Measurements from ENCODE around the gene STAT3. TPM values are rescaled to one million over a fixed set of nuclear protein-coding genes. Genes with fewer than 3 reads are reported as not detected.
"Not testable (repeated sequence)": the region's sequence is repeated elsewhere in the genome, so short reads cannot be mapped to it uniquely, and the experiment has no call there.

The STAT3 gene
- total RNA-seq, 1 experiment from 2014 or later, result 60.5 TPM

GRCh38 chr17:42266918-42267766 lies 121.1 kb downstream of the STAT3 start:
- H3K27ac ChIP-seq (ENCODE audit: low read depth, low read length, poor library complexity, severe bottlenecking), result no peak overlapping the region
- POLR2A ChIA-PET (ENCODE audit: low non-redundant PET), result no interaction called here
- no peaks in the 10 kb centered on the region for H3K27me3 ChIP-seq (replicated peaks; ENCODE audit: insufficient read depth, low read depth, low read length, poor library complexity)
- no TSS peak for BruUV-seq (replicated peaks)
- CTCF ChIA-PET, result no interaction called here
- intact Hi-C loops (cut with micrococcal nuclease; ENCODE audit: unreplicated experiment), result no loop called here
- H3K36me3 ChIP-seq (ENCODE audit: insufficient read depth, low read length, poor library complexity, severe bottlenecking), result no peaks in the 10 kb centered on the region
- H3K4me3 ChIP-seq (ENCODE audit: low read depth, low read length, poor library complexity, severe bottlenecking), result no peak overlapping the region
- TF ChIP-seq EZH2 (IDR thresholded peaks at IDR 0.05; ENCODE audit: borderline replicate concordance, low read depth, low read length, poor library complexity, severe bottlenecking), result no peak
- TF ChIP-seq CTCF (conservative IDR thresholded peaks at IDR 0.05; ENCODE audit: low read depth, low read length), result no peak
- no peaks in the 10 kb centered on the region for H3K4me1 ChIP-seq (ENCODE audit: insufficient read depth, low read length, poor library complexity, severe bottlenecking)
- DNase-seq (ENCODE audit: low spot score), result no peak
- no peaks in the 10 kb centered on the region for H3K9me3 ChIP-seq (ENCODE audit: low read depth, low read length, poor library complexity, severe bottlenecking)

- H3K27ac ChIP-seq (ENCODE audit: low read depth, low read length, poor library complexity, severe bottlenecking), result no peak overlapping the region
- CTCF ChIA-PET, result no interaction called here
Observed at GRCh38 chr17:42266462-42266861, 121.8 kb downstream of the STAT3 start.

GRCh38 chr17:42264366-42264765 lies 123.9 kb downstream of the STAT3 start:
- CTCF ChIA-PET, result not testable (repeated sequence)

More at GRCh38 chr17:42266462-42266861, 121.8 kb downstream of the STAT3 start:
- DNase-seq (ENCODE audit: low spot score), result no peak
- Histone ChIP-seq H3K4me1 (ENCODE audit: insufficient read depth, low read length, poor library complexity, severe bottlenecking) (no peaks in the 10 kb centered on the region), H3K9me3 (ENCODE audit: low read depth, low read length, poor library complexity, severe bottlenecking) (no peaks in the 10 kb centered on the region), H3K4me3 (ENCODE audit: low read depth, low read length, poor library complexity, severe bottlenecking) (no peak overlapping the region), H3K36me3 (ENCODE audit: insufficient read depth, low read length, poor library complexity, severe bottlenecking) (no peaks in the 10 kb centered on the region), H3K27me3 (replicated peaks; ENCODE audit: insufficient read depth, low read depth, low read length, poor library complexity) (no peaks in the 10 kb centered on the region)
- TF ChIP-seq CTCF (conservative IDR thresholded peaks at IDR 0.05; ENCODE audit: low read depth, low read length), result no peak
- TF ChIP-seq EZH2 (IDR thresholded peaks at IDR 0.05; ENCODE audit: borderline replicate concordance, low read depth, low read length, poor library complexity, severe bottlenecking), result no peak
- POLR2A ChIA-PET (ENCODE audit: low non-redundant PET), result no interaction called here
- no TSS peak for BruUV-seq (replicated peaks)
- intact Hi-C loops (cut with micrococcal nuclease; ENCODE audit: unreplicated experiment), result no loop called here

More at GRCh38 chr17:42264366-42264765, 123.9 kb downstream of the STAT3 start:
- H3K27me3 ChIP-seq (replicated peaks; ENCODE audit: insufficient read depth, low read depth, low read length, poor library complexity); H3K9me3 ChIP-seq (ENCODE audit: low read depth, low read length, poor library complexity, severe bottlenecking); H3K36me3 ChIP-seq (ENCODE audit: insufficient read depth, low read length, poor library complexity, severe bottlenecking); BruUV-seq (replicated peaks); H3K4me3 ChIP-seq (ENCODE audit: low read depth, low read length, poor library complexity, severe bottlenecking); POLR2A ChIA-PET (ENCODE audit: low non-redundant PET); H3K27ac ChIP-seq (ENCODE audit: low read depth, low read length, poor library complexity, severe bottlenecking); DNase-seq (ENCODE audit: low spot score); intact Hi-C loops (cut with micrococcal nuclease; ENCODE audit: unreplicated experiment); H3K4me1 ChIP-seq (ENCODE audit: insufficient read depth, low read length, poor library complexity, severe bottlenecking): not testable (repeated sequence)

Other genes starting within 250 kb of the STAT3 start
- 65.1 and 67.5 TPM in 2 replicates for gene RAB5C, start 233.5 kb downstream of the STAT3 start, total RNA-seq (2021)
- gene KCNH4, start 207.3 kb downstream of the STAT3 start, total RNA-seq (2021), result 0.28 TPM in 1 of 2 replicates, not detected in the other
- gene HCRT, start 203.0 kb downstream of the STAT3 start, total RNA-seq (2021), result not detected in 2 replicates
- gene GHDC, start 193.9 kb downstream of the STAT3 start, total RNA-seq (2021), result 3.7 and 3.9 TPM in 2 replicates
- gene STAT5B, start 112.1 kb downstream of the STAT3 start, total RNA-seq (2021), result 11.2 and 14.9 TPM in 2 replicates
- gene STAT5A, start 99.9 kb downstream of the STAT3 start, total RNA-seq (2021), result 0.19 TPM in 1 of 2 replicates, not detected in the other
- 16.6 and 19.9 TPM in 2 replicates for gene CAVIN1, start 34.8 kb upstream of the STAT3 start, total RNA-seq (2021)
- gene ATP6V0A1, start 70.4 kb upstream of the STAT3 start, total RNA-seq (2021), result 50.3 and 54.6 TPM in 2 replicates
- gene NAGLU, start 147.8 kb upstream of the STAT3 start, total RNA-seq (2021), result 9.6 and 12.7 TPM in 2 replicates
- gene HSD17B1, start 164.5 kb upstream of the STAT3 start, total RNA-seq (2021), result 0.59 and 0.60 TPM in 2 replicates
- gene COASY, start 173.7 kb upstream of the STAT3 start, total RNA-seq (2021), result 71.5 and 78.2 TPM in 2 replicates
- 32.8 and 33.7 TPM in 2 replicates for gene MLX, start 178.7 kb upstream of the STAT3 start, total RNA-seq (2021)
- 30.9 and 31.9 TPM in 2 replicates for gene PSMC3IP, start 189.3 kb upstream of the STAT3 start, total RNA-seq (2021)
- 23.2 and 30.0 TPM in 2 replicates for gene RETREG3, start 220.9 kb upstream of the STAT3 start, total RNA-seq (2021)
- gene TUBG1, start 221.2 kb upstream of the STAT3 start, total RNA-seq (2021), result 85.8 and 87.4 TPM in 2 replicates

All from A673 (cell line).